OCI-LY1 (cell line): ENCODE measurements around the gene LYPD6.

Experiments
- EZH2 ChIP-seq: fragments of 200-600 bp; sonication (generic), shearing (Covaris generic); IDR thresholded peaks from 2 replicates; pipeline ENCODE4 v1.8.0; 2017; ENCODE audit warnings: borderline replicate concordance, mixed run types, mild to moderate bottlenecking, antibody characterized with exemption, low read length, moderate library complexity, mixed read lengths
- TF ChIP-seq, protein P1 (sequence below): fragments of 200-600 bp; sonication (generic), shearing (Covaris generic); IDR thresholded peaks from 2 replicates; pipeline ENCODE4 v1.5.1; 2017; ENCODE audit warnings: mild to moderate bottlenecking, antibody characterized with exemption, low read length, moderate library complexity, mixed read lengths

DNA sequence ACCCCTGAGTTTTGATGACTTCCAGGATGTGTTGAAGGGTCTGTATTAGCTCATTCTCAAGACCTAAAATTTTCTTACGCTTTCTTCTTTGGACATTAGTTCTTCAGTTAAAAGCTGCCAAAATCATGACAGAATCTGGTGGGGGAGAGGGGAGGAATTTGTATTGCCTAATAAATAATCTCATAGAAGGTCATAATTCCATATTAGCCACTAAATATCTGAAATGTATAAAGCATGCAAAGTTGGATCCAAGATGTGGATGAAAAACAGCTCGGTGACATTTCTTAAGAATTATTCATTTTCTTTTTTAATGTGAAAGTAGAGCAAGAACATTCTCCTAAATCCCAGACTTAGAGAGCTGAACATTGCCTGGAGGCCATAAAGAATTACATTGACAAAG is 137.0 kb downstream of the LYPD6 start:
- TF ChIP-seq, protein P1, sequence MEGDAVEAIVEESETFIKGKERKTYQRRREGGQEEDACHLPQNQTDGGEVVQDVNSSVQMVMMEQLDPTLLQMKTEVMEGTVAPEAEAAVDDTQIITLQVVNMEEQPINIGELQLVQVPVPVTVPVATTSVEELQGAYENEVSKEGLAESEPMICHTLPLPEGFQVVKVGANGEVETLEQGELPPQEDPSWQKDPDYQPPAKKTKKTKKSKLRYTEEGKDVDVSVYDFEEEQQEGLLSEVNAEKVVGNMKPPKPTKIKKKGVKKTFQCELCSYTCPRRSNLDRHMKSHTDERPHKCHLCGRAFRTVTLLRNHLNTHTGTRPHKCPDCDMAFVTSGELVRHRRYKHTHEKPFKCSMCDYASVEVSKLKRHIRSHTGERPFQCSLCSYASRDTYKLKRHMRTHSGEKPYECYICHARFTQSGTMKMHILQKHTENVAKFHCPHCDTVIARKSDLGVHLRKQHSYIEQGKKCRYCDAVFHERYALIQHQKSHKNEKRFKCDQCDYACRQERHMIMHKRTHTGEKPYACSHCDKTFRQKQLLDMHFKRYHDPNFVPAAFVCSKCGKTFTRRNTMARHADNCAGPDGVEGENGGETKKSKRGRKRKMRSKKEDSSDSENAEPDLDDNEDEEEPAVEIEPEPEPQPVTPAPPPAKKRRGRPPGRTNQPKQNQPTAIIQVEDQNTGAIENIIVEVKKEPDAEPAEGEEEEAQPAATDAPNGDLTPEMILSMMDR: no peak
- no peak for TF ChIP-seq EZH2
